Hepatocyte (in vitro differentiated cells): ENCODE results near the gene VWA8. TPM values are rescaled to one million over a fixed set of nuclear protein-coding genes. Genes with fewer than 3 reads are reported as not detected.

Source experiments
- DNase-seq: peaks from one replicate; pipeline ENCODE4 v3.0.0-alpha.2; 2016; ENCODE audit warnings: low spot score
- H2AFZ ChIP-seq: fragments of 200-600 bp; sonication (generic); 2 replicates; pipeline ENCODE4 v1.6.0; 2016; ENCODE audit warnings: antibody characterized with exemption, mild to moderate bottlenecking
- H3K27ac ChIP-seq: fragments of 200-600 bp; sonication (generic); 2 replicates; pipeline ENCODE4 v1.5.1; 2016; ENCODE audit warnings: mild to moderate bottlenecking
- H3K27me3 ChIP-seq: fragments of 200-600 bp; sonication (generic); 2 replicates; pipeline ENCODE4 v1.6.1; 2016
- H3K36me3 ChIP-seq: fragments of 200-600 bp; sonication (generic); replicated peaks from 2 replicates; pipeline ENCODE4 v1.5.1; 2016; ENCODE audit warnings: low read depth; ENCODE audit not compliant: insufficient read depth
- H3K4me1 ChIP-seq: fragments of 200-600 bp; sonication (generic); 2 replicates; pipeline ENCODE4 v1.5.1; 2016; ENCODE audit warnings: mild to moderate bottlenecking, moderate library complexity; ENCODE audit not compliant: insufficient read depth
- H3K4me2 ChIP-seq: fragments of 200-600 bp; sonication (generic); 2 replicates; pipeline ENCODE4 v1.6.0; 2016
- H3K4me3 ChIP-seq: fragments of 200-600 bp; sonication (generic); 2 replicates; pipeline ENCODE4 v1.5.1; 2016; ENCODE audit warnings: mild to moderate bottlenecking
- H3K79me2 ChIP-seq: fragments of 200-600 bp; sonication (generic); 2 replicates; pipeline ENCODE4 v1.6.0; 2017; ENCODE audit warnings: mild to moderate bottlenecking
- H3K9me2 ChIP-seq: fragments of 200-600 bp; sonication (generic); replicated peaks from 2 replicates; pipeline ENCODE4 v1.6.0; 2017; ENCODE audit warnings: mild to moderate bottlenecking; ENCODE audit not compliant: insufficient read depth
- H3K9me3 ChIP-seq: fragments of 200-600 bp; sonication (generic); 2 replicates; pipeline ENCODE4 v1.5.1; 2016; ENCODE audit warnings: low read depth, mild to moderate bottlenecking
- H4K20me1 ChIP-seq: fragments of 200-600 bp; sonication (generic); 2 replicates; pipeline ENCODE4 v1.6.0; 2016; ENCODE audit warnings: mild to moderate bottlenecking; ENCODE audit not compliant: insufficient read depth, poor library complexity, severe bottlenecking
- EZH2 ChIP-seq: fragments of 200-600 bp; sonication (generic); IDR thresholded peaks from 2 replicates; pipeline ENCODE4 v1.6.1; 2016; ENCODE audit warnings: antibody characterized with exemption, mild to moderate bottlenecking, borderline replicate concordance
- EZH2phosphoT487 ChIP-seq: fragments of 200-600 bp; sonication (generic); IDR thresholded peaks from one replicate; pipeline ENCODE4 v1.6.1; 2018; ENCODE audit warnings: antibody characterized with exemption, mild to moderate bottlenecking, low read depth, moderate library complexity; ENCODE audit not compliant: unreplicated experiment, severe bottlenecking
- WGBS: methylation state at CpG from one replicate; pipeline ENCODE4 v1.1.6; 2016; ENCODE audit warnings: low lambda C conversion rate; ENCODE audit errors: missing lambda C conversion rate; 5-methylcytosine and 5-hydroxymethylcytosine counted together
- polyA plus RNA-seq: library from polyadenylated mRNA; unstranded; fragments of >200 nt; fragmentation: Nextera tagmentation; extraction: Ambion mirVana; gene quantifications from 2 replicates; pipeline ENCODE4 v1.2.1, GENCODE V29; 2016
- total RNA-seq: library from RNA; depleted of rRNA; stranded (reverse); fragments of >200 nt; gene quantifications from 2 replicates; pipeline ENCODE4 v1.2.3, GENCODE V29; 2014
- TF ChIP-seq, protein P1 (sequence below): fragments of 200-600 bp; sonication (generic); IDR thresholded peaks from 2 replicates; pipeline ENCODE4 v1.5.1; 2016; ENCODE audit warnings: antibody characterized with exemption, mild to moderate bottlenecking; ENCODE audit not compliant: poor library complexity

VWA8 gene
- total and polyA plus RNA-seq, 2 experiments from 2014 or later, result 4.9 to 19.5 TPM

DNA sequence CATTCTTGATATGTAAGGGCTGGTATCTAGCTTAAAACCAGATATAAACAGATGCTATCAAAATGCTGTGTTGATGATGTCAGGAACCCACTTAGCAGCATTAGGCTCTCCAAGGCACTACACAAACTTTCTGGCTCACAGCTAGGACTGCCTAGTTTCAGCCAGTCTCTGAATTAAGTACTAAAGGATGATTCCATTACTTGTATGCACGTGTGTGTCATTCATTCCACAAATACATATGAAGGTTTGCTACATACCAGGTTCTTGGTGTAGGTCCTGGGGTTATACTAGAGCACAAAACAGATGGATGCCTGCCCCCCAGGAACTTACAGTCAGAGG lies 352.1 kb downstream of the VWA8 start:
- Histone ChIP-seq H3K27me3 (no peaks in the 10 kb centered on the region), H3K4me3 (no peak overlapping the region), H3K27ac (peak overlapping the region; percentile 16), H3K79me2 (no peaks in the 10 kb centered on the region), H2AFZ (no peak overlapping the region), H3K36me3 (no peaks in the 10 kb centered on the region), H3K4me1 (peaks cover 22% of the 10 kb centered on the region), H3K9me2 (no peaks in the 10 kb centered on the region), H3K4me2 (no peak overlapping the region), H3K9me3 (no peaks in the 10 kb centered on the region), H4K20me1 (no peaks in the 10 kb centered on the region)
- 73% methylated on average over 1 of the region's 1 CpG for WGBS
- TF ChIP-seq EZH2 (no peak), EZH2phosphoT487 (no peak)
- TF ChIP-seq, protein P1, sequence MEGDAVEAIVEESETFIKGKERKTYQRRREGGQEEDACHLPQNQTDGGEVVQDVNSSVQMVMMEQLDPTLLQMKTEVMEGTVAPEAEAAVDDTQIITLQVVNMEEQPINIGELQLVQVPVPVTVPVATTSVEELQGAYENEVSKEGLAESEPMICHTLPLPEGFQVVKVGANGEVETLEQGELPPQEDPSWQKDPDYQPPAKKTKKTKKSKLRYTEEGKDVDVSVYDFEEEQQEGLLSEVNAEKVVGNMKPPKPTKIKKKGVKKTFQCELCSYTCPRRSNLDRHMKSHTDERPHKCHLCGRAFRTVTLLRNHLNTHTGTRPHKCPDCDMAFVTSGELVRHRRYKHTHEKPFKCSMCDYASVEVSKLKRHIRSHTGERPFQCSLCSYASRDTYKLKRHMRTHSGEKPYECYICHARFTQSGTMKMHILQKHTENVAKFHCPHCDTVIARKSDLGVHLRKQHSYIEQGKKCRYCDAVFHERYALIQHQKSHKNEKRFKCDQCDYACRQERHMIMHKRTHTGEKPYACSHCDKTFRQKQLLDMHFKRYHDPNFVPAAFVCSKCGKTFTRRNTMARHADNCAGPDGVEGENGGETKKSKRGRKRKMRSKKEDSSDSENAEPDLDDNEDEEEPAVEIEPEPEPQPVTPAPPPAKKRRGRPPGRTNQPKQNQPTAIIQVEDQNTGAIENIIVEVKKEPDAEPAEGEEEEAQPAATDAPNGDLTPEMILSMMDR, result no peak
- no peak for DNase-seq

DNA sequence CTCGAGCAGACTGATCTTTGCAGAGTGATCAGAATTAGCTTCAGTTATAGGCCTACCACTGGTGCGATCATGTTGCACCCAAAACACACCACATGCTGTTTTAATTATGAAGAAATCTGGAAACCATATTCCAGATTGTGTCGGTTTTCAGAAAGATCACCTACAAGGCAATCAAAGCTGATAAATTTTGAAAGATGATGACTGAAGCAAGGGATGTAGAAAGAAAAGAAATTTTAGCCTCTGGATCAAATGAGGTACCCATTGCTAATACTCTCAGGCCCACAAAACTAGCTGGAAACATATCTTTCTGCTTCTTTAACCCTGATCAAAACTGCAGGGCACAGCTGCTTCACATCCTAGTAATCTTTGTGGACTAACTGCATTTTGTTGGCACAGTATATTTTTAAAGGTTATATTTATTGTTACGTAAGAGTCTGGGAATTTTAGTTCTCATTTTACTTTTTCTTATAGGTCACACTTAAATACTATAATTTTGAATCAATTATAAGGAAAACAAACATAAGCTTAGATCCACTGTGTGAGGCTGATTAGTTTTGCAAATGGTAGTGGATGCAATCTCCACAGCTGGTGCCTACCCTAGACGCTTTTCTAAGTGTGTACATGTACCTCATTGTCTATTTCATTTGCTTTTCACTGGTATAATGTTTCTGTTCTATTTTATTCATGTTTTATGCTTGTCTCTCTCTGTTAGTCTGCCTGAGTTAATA lies 352.6 kb downstream of the VWA8 start:
- H3K4me1 ChIP-seq, result peaks cover 17% of the 10 kb centered on the region
- DNase-seq, result no peak

DNA sequence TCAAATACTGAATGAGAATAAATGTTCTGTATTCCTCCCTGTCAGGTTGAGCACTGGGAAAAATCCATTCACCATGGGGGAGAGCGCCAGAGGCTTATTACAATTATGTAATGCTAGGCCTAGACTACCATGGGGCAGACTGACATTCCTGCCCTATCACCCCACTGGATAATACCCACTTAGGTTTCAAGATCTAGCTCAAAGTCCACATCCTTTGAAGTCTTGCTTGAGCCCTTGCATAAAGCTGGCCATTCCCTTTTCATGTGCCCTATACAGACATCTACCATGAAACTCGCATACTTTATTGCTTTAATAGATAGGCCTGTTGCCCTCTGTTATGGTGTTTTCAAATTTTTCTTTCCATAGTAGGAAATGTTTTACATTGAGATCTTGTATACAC lies 354.3 kb downstream of the VWA8 start:
- Histone ChIP-seq H3K79me2 (no peaks in the 10 kb centered on the region), H3K36me3 (no peaks in the 10 kb centered on the region), H3K4me3 (no peak overlapping the region), H3K4me1 (peaks cover 15% of the 10 kb centered on the region), H4K20me1 (no peaks in the 10 kb centered on the region), H3K27me3 (no peaks in the 10 kb centered on the region), H3K4me2 (no peak overlapping the region), H3K9me2 (no peaks in the 10 kb centered on the region), H2AFZ (no peak overlapping the region), H3K27ac (peak overlapping the region; percentile 70), H3K9me3 (no peaks in the 10 kb centered on the region)
- 65% methylated on average over 2 of the region's 2 CpGs for WGBS
- DNase-seq, result peak; percentile 43
- TF ChIP-seq, protein P1, result no peak
- TF ChIP-seq EZH2phosphoT487, result no peak

More for the DNA sequence above, 352.6 kb downstream of the VWA8 start:
- Histone ChIP-seq H3K9me3 (no peaks in the 10 kb centered on the region), H2AFZ (no peak overlapping the region), H3K4me3 (no peak overlapping the region), H3K9me2 (no peaks in the 10 kb centered on the region), H3K79me2 (no peaks in the 10 kb centered on the region), H3K27me3 (no peaks in the 10 kb centered on the region), H4K20me1 (no peaks in the 10 kb centered on the region), H3K36me3 (no peaks in the 10 kb centered on the region), H3K27ac (peak overlapping the region; percentile 70), H3K4me2 (no peak overlapping the region)
- WGBS, result 78% methylated on average over 5 of the region's 5 CpGs
- TF ChIP-seq EZH2phosphoT487, result no peak
- TF ChIP-seq EZH2, result no peak
- TF ChIP-seq, protein P1, result no peak
